Middle frontal gyrus (tissue), 1 donor: ENCODE data around the gene DROSHA.
"Not testable (repeated sequence)": the region's sequence is repeated elsewhere in the genome, so short reads cannot be mapped to it uniquely, and the experiment has no call there.

Source experiments
- DNase-seq: peaks from one replicate; pipeline ENCODE4 v3.0.0-alpha.2; 2015; ENCODE audit warnings: low spot score; ENCODE audit errors: extremely low spot score

The DROSHA gene

DNA sequence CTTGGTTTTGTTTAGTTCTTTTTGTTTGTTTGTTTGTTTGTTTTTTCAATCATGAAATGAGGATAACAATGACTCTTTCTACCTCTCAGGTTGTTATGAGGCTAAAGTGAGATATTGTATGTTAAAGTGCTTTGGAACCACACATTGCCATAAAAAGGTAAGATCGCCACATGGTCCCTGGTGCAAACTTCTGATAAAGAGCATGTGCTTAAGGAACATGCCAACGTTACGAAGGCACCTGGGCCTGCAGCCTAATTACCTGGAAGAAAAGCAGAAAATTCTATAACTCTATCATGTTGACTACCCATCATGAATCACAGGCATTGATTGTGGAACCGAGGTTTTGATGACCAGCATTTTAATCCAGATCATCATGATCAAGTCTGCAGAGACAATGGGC, 151.8 kb downstream of the DROSHA start:
- DNase-seq, result no peak

DNA sequence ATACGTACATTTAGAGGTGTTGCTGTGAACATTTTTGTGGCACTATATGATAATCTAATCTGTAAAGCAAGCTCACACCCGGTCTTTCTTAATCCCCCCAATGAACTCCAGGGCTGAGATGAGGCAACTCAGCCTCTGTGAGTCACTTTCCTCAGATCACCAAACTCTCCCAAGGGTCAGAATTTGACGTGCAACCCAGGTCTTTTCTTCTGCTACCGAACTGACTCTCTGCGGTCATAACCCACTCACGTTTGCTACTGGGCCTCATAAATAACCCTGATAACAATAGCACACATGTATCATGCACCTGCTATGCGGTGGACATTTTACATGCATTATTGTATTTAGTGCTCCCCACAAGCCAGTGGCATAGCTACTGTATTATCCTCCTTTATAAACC, 153.1 kb downstream of the DROSHA start:
- no peak for DNase-seq

DNA sequence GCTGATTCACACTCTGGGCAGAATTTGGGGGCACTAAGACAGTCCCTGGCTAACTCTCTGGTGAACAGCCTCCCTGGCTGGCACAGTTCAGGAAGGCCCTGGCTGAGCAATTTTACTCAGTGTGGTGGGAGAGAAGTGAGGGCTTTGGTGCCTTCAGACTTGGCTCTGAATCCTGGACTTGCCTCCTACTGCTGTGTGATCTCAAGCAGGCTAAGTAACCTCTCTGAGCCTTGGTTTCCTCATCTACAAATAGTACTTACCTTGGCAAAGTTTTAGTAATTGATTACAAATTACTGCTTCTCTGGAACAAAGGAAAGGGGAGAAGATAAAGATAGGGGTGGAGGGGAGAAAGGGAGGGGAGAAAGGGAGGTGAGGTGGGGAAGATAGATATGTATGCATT, 153.8 kb downstream of the DROSHA start:
- no peak for DNase-seq

DNA sequence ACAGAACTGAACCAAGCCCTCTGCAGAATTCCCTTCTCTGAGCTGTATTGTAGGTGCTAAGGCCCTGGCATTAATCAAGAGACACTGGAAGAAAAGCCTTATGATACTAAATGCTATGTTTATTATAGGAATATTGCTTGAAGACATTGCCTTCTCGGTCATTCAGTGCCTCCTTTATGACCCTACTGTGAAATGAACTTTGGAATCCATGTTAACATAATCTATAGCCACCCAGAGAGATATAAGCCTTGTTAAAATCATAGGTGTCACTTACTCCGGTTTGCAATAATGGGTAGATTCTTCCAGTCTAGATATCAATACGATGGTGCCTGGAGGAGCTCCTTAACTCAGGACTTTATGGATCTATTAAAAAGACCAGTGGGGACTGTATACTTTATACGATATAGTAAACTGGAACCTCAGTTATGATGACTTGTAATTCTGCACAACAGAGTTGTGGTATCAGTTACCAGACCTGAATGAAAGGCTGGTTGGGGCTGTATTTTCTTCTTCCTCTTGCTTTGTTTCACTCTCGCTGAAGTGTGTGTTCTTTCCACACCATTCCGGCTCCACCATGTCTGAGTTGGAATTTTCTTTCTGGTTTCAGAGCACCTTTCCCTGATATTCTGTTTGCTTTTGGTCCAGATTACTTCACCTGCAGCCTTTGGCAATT, 154.5 kb downstream of the DROSHA start:
- DNase-seq, result no peak

DNA sequence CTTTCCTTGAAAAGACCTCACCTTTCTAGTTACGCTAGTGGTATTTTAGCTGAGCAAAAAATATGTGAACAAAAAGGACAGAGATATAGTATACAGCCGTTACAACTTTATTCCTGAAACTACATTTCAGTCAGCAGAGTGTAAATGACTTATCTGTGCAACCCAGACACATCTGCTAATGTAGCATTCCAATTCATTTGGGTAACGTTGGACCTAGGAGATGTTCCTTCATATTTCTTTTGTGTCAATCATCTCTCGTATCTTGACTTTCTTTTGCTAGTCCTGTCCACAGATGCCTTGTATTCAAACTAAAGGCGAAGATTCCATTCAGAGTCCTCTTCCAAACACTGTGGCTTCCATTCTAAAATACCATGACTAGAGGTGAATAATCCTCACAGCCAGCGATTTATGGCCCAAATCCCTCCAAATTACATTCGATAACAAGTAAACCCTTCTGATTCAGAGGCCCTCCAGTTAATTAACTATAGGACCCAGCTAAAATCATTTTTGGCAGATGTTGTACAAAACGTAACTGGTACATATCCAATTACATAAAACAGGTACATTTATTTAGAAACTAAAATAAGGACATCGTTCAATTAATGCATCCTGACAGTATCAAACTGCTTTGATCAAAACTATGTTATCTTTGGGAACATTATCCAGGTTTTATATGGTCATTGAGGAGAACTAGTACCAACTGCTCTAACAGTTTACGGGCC, 155.7 kb downstream of the DROSHA start:
- DNase-seq, result no peak

DNA sequence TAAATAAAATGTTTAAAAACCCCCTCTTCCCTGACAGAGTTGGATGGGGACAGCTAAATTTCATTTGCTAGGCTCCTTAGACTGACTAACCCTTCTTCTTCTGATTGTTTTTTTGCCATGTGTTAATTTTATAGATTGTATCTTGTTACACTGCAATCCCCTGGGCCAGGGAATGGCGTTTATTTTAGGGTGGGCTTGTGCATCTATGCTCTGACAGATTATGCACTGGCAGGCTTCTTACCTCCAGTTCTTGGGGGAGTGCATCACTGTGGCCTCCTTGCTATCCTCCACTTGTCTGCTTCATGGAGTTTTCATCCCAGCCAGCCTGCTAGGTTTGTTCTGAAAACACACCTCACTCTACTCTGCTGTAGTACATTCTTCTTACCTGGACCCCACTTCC, 159.8 kb downstream of the DROSHA start:
- no peak for DNase-seq

DNA sequence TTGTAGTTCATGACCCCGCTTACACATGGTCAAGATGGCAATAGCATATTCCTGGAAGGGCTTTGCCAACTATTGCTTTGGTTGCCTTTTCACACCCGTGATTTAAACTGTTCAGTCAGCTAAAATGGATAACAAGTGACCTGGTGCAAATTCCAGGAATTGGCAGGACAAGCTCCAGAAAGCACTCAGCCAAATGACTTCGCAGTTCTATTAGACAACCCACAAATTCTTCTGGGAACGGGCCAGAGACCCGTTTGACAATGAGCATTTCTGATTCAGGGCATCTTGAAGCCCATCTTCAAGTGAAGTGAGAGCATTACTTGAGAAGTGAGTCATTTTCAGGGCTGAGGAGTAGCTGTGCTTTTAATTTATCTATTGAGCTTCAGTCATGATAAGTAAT, 165.0 kb downstream of the DROSHA start:
- no peak for DNase-seq

DNA sequence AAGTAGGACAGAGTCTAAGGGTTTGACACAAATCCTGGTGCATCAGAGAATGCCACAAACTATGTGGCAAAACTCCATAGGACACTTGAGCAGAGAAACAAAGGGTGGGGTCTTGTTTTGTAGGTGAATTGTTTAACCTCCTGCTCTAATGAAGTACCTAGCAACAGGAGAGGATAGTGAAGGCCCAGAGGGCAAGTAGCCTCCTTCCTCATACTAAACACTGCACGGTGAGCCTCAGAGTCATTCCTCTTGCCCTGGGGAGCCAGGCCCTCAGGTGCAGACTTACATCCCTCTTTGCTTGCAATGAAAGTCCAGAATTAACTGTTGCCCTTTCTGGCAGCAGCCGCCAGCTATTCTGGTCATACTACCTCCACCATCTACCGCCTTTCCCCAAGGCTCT, 166.1 kb downstream of the DROSHA start:
- no peak for DNase-seq

DNA sequence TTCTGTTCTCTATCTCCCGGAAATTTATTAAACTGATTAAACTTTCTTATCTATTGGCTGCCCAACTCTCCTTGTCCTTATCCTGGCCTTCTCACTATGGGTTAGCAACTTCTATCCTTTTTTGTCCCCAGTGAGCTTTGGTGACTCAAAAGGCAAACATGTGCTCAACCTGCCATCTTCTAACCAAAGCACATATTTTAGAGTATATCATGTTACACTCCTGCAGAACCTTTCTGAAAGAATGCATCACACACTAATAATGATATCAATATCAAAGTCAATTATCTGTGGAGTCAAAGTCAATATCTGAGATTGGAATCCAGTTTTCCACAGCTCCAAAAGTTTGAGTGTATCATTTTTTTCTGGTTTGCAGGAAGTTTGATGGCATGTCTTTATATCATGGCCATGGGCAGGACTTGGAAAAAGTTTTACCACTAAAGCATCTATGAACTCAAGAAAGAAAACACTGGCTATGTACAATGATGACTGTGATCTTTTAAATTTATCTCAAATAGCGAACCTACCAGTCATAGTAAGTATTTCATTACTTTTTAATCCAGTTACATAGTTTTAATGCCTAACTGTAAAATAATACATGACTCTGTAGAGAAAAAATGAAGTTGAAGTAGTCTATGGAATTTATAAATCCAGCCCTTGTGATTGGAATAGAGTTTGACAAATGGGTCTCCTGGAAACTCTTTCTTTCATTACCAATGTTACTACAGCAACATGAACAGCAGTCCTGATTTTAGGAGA, 166.8 kb downstream of the DROSHA start:
- DNase-seq, result no peak

DNA sequence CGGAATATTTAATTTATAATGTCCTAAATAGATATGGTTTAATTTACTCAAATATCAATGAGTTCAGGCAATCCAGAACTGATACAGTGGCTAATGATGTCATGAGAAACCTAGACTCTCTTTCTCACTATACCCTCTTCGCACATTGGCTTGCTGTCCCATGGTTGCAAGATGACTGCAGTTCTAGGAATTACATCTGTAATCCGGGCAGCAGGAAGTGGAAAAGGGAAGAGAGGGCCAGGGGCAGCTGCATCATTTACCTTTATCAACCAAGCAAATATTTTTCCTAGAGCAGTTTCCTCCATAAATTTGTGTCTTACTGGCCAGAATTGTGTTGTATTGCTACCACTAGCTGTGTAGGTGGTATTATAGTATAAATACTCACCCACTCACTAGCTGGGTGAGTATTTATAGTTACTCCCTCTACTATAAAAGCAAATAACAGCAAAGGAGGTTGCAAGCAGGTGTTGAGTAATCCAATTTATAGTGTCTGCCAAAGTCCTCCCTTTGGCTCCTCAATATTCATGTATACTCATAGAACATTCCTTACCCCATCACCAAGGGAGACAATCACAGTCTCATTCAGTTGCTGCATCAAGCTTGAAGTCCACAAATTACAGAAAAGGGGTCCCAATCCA, 168.8 kb downstream of the DROSHA start:
- DNase-seq, result no peak

DNA sequence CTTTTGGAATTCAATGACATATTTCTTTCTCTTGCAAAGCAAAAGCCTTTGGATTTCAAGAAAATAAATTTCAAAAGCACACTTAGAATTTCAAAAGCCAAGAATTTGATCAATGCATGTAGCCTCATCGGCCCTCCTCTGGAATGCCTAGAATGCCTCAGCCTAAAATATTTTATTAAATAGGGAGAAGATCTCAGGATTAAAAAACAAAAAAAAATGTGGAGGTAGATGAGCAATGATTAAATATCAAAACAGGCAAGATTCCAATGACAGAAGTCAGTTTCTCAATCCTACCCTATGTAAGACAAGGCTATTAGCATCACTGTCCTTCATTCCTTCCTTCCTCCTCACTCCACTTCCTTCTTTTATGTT, 169.4 kb downstream of the DROSHA start:
- DNase-seq, result no peak

DNA sequence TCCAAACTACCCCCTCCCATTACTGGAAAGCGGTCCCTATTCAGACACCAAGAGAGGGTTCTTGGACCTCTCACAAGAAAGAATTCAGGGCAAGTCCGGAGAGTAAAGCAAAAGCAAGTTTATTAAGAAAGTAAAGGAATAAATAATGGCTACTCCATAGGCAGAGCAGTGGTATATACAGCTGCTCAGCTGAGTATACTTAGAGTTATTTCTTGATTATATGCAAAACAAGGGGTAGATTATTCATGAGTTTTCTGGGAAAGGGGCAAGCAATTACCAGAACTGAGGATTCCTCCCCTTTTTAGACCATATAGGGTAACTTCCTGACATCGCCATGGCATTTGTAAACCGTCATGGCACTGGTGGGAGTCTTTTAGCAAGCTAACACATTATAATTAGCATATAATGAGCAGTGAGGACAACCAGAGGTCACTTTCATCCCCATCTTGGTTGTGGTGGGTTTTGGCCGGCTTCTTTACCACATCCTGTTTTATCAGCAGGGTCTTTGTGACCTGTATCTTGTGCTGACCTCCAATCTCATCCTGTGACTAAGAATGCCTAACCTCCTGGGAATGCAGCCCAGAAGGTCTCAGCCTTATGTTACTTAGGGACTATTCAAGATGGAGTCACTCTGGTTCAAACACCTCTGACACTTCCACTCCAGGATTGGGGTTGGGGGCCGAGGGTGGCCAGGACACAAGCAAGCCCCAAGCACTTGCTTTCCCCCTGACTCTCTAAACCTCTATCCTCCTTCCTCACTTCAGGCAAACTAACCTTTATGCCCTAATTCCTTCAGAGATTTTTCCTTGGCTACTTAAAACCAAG, 170.0 kb downstream of the DROSHA start:
- not testable (repeated sequence) for DNase-seq

DNA sequence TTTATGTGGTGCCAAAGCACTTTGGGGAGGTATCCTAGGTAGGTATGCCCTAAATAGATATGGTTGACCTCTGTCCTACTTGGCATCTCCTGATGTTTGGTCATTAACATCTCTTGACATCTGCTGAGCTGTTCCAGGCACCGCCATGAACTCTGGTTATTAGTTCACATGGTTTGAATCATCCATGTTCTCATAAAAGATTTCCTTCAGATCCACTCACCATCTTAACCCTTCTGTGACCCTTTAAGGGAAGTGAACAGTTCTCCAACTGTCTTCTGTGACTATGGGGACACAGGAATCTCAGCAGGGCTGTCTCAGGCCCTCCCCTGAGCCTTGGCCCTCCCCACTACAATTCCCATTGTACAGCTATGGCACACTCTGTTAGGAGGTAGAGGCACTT, 170.7 kb downstream of the DROSHA start:
- DNase-seq, result no peak

DNA sequence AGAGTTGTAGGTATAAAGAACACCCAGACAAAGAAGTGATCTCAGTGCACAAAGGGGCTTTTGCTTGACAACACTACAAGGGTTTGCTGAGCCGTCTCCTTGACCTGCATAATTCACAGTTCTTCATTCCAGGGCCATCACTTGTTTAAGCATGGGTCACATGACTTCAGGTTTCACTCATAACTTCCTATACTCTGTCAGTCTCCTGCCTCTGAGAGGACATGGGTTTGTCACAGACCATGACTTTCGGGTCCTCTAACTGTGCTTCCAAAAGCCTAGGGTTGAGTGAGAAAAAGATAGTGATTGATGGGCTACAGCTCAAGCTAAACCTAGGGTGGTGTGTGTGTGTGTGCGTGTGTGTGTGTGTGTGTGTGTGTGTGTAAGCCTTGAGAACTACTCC, 172.1 kb downstream of the DROSHA start:
- DNase-seq, result no peak

DNA sequence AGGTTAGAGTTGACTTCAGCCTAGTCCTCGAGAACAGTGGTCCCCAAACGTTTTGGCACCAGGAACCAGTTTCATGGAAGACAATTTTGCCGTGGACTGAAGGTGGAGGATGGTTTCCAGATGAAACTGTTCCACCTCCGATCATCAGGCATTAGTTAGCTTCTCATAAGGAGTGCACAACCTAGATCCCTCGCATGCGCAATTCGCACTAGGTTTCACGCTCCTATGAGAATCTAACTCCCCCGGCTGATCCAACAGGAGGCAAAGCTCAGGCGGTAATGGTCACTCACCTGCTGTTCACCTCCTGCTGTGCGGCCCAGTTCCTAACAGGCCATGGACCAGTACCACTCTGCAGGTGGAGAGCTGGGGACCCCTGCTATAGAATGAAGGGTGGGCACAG, 174.9 kb downstream of the DROSHA start:
- DNase-seq, result no peak

DNA sequence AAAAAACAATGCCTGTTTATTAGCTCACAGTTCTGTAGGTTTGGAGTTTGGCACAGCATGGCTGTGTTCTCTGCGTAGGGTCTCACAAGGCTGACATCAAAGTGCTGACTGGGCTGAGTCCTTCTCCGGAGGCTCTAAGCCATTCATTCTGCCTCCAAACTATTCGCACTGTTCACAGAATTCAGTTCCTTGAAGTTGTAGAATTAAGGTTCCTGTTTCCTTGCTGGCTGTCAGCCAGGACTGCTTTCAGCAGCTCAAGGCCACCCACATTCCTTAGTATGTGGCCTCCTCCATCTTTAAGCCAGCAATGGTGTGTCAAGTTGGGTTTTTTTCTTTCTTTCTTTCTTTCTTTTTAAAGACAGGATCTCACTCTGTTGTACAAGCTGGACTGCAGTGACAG, 176.6 kb downstream of the DROSHA start:
- no peak for DNase-seq
